Parathyroid adenoma (tissue), 2 donors: ENCODE data around the gene CACNA1G.

Experiments used
- H2AFZ ChIP-seq: fragments of 300-600 bp; sonication (generic); one replicate; pipeline ENCODE4 v1.7.0; 2017; ENCODE audit warnings: antibody characterized with exemption, mild to moderate bottlenecking
- H3K27ac ChIP-seq: fragments of 300-600 bp; sonication (generic); one replicate; pipeline ENCODE4 v1.7.0; 2017
- H3K27me3 ChIP-seq: fragments of 300-600 bp; sonication (generic); one replicate; pipeline ENCODE4 v1.7.0; 2017; ENCODE audit warnings: low read length; ENCODE audit not compliant: control insufficient read depth, insufficient read depth
- H3K36me3 ChIP-seq: fragments of 300-600 bp; sonication (generic); one replicate; pipeline ENCODE4 v1.7.0; 2017; ENCODE audit warnings: low read length; ENCODE audit not compliant: control insufficient read depth, insufficient read depth
- H3K4me1 ChIP-seq: fragments of 300-600 bp; sonication (generic); one replicate; pipeline ENCODE4 v1.7.0; 2017; ENCODE audit warnings: control low read depth
- H3K4me2 ChIP-seq: fragments of 300-600 bp; sonication (generic); one replicate; pipeline ENCODE4 v1.7.0; 2017; ENCODE audit warnings: low read length
- H3K4me3 ChIP-seq: fragments of 300-600 bp; sonication (generic); one replicate; pipeline ENCODE4 v1.7.0; 2017; ENCODE audit warnings: low read depth, low read length
- H3K79me2 ChIP-seq: fragments of 300-600 bp; sonication (generic); one replicate; pipeline ENCODE4 v1.7.0; 2017; ENCODE audit warnings: control low read depth
- H3K9ac ChIP-seq: fragments of 300-600 bp; sonication (generic); one replicate; pipeline ENCODE4 v1.7.0; 2017; ENCODE audit warnings: mild to moderate bottlenecking
- H3K9me3 ChIP-seq: fragments of 300-600 bp; sonication (generic); one replicate; pipeline ENCODE4 v1.7.0; 2017; ENCODE audit warnings: low read length; ENCODE audit not compliant: control insufficient read depth
- CTCF ChIP-seq: fragments of 300-600 bp; sonication (generic); IDR thresholded peaks from one replicate; pipeline ENCODE4 v1.7.0; 2017; ENCODE audit warnings: antibody characterized with exemption, mild to moderate bottlenecking
- donor health status: primary hyperparathyroidism.

CACNA1G gene

DNA sequence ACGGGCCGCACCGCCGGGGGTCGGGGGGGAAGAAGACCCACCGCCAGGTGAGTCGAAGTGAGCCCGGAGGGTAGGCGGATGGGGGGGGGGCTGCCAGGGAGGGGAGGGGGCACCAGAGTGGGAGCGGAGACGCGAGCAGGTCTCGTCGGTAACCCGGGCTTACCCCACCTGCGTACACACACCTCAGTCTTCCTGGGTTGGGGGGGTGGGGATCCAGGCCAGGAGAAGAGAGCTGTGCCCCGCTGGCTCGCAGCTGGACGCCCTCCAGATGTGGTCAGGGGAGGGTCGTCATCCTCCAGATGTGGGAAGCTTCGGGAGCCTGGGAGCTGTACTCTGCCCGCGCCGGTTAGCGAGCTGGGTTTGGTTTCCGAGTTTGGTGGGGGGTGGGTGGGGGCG lies 1.2 kb downstream of the CACNA1G start:
- H3K27me3 ChIP-seq, result peaks cover 6% of the 10 kb centered on the region
- H3K4me2 ChIP-seq, result no peak overlapping the region
- no peak overlapping the region for H2AFZ ChIP-seq
- no peak overlapping the region for H3K27ac ChIP-seq
- H3K36me3 ChIP-seq, result no peaks in the 10 kb centered on the region
- H3K9ac ChIP-seq, result no peak overlapping the region
- H3K4me3 ChIP-seq, result no peak overlapping the region
- no peaks in the 10 kb centered on the region for H3K79me2 ChIP-seq
- H3K9me3 ChIP-seq, result no peaks in the 10 kb centered on the region
- no peak for TF ChIP-seq CTCF
- H3K4me1 ChIP-seq, result peaks cover 13% of the 10 kb centered on the region

DNA sequence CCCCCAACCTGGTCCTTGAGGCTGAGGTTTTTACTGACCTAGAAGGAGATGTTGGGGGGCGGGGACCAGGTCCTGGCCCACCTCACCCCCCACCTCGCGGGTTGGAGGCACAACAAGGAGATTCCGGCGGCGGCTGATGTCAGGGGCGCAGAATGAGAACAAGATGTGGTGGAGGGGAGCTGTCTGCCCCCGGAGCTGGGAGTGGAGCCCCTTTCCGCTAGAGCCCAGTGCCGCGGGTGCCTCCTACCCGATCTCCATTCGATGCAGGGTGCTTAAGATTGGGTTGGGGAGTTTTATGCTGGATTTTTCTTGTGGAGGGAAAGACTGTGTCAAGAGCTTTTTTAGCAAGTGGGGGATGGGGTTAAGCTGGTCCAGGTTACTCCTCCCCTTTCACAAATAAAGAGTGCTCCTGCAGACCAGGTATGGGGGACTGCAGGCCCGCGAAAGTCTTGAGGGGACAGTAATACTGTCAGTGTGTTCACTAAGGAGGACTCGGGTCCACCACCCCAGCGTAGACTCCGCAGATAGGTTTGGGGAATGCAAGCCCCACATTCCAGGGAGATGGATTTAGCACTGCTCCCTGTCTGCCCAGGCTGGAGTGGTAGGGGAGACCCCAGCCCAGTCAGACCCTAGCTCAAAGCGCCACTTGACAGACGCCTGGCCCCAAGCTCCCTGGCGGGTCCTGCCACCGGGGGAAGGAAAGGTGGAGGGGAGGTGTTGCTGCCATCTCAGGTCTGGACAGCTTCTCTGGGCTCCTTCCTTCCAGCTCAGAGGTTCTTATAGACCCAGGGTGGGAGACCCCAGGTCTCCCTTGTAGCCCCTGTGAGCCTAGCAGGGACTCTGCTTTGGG lies 2.0 kb downstream of the CACNA1G start:
- H3K79me2 ChIP-seq, result no peaks in the 10 kb centered on the region
- H3K4me1 ChIP-seq, result peaks cover 13% of the 10 kb centered on the region
- H3K4me2 ChIP-seq, result no peak overlapping the region
- no peaks in the 10 kb centered on the region for H3K36me3 ChIP-seq
- no peak for TF ChIP-seq CTCF
- no peak overlapping the region for H3K9ac ChIP-seq
- no peak overlapping the region for H2AFZ ChIP-seq
- H3K27ac ChIP-seq, result no peak overlapping the region
- no peak overlapping the region for H3K4me3 ChIP-seq
- no peaks in the 10 kb centered on the region for H3K9me3 ChIP-seq
- H3K27me3 ChIP-seq, result peaks cover 6% of the 10 kb centered on the region

- Histone ChIP-seq H3K4me2 (no peak overlapping the region), H3K9ac (no peak overlapping the region), H3K4me3 (no peak overlapping the region), H3K9me3 (no peaks in the 10 kb centered on the region), H3K4me1 (peaks cover 13% of the 10 kb centered on the region), H3K79me2 (no peaks in the 10 kb centered on the region), H3K36me3 (no peaks in the 10 kb centered on the region), H3K27me3 (peaks cover 6% of the 10 kb centered on the region), H3K27ac (no peak overlapping the region), H2AFZ (no peak overlapping the region)
- TF ChIP-seq CTCF, result no peak
These were observed 2.6 kb downstream of the CACNA1G start for GRCh38 chr17:50563092-50563511.

DNA sequence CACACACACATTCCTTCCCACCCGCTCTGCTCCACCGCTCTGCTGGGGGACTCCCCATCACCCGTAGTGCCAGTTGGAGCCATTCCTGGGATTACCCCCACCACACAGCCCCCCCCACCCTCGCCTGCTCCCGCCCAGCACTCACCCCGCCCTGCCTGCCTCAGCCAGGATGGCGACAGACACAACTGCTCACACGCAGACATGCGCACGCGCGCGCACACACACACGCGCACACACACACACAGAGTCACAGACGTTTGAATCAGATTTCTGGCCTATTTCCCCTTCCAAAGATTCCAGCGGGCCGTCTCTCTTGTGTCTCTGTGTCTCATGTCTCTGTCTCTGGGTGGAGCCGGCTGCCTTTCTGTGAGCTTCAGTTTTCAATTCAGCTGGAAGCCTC lies 4.4 kb downstream of the CACNA1G start:
- H3K4me1 ChIP-seq, result peaks cover 4% of the 10 kb centered on the region
- H3K4me3 ChIP-seq, result no peak overlapping the region
- H3K79me2 ChIP-seq, result no peaks in the 10 kb centered on the region
- no peaks in the 10 kb centered on the region for H3K36me3 ChIP-seq
- no peak overlapping the region for H3K27ac ChIP-seq
- H3K27me3 ChIP-seq, result peaks cover 6% of the 10 kb centered on the region
- no peak overlapping the region for H3K4me2 ChIP-seq
- H3K9ac ChIP-seq, result no peak overlapping the region
- H2AFZ ChIP-seq, result no peak overlapping the region
- no peaks in the 10 kb centered on the region for H3K9me3 ChIP-seq
- TF ChIP-seq CTCF, result no peak
